Fibroblast of peridontal ligament (primary cell): ENCODE data around the gene PDE4D.
A peak's percentile ranks its signal among the peaks of the same experiment; 100 is the strongest.
"Not testable (repeated sequence)": the region's sequence is repeated elsewhere in the genome, so short reads cannot be mapped to it uniquely, and the experiment has no call there.

ENCODE experiments used
- DNase-seq: peaks from one replicate; pipeline ENCODE4 v3.0.0-alpha.2; 2010; ENCODE audit errors: extremely low read depth

Gene PDE4D

DNA sequence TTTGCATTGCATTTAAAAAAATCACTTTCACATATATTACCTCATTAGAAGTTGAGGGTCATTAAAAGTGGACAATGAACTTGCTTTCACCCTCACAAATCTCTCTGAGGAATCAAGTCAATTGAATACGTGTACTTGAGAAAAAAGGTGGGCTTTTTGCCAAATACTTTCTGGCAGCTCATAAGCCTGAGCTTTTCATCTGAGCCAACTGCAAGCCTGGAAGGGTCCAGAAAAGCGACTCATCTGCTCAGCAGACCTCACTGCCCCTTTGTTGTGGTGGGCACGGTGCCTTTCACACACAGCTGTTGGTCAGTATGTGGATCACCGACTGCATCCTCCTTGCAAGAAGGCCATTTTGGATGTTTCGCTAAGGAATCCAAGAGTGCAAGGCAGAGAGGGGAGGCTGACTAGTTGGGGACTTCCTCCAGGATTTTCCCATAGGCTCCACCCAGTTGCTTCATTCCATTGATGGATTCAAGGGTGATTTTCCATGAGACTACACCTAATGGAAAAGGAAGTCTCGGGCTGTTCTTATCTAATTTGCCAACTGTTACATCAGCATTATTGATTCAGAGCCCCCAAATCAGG, 564.7 kb downstream of the PDE4D start:
- DNase-seq, result peak; percentile 31

DNA sequence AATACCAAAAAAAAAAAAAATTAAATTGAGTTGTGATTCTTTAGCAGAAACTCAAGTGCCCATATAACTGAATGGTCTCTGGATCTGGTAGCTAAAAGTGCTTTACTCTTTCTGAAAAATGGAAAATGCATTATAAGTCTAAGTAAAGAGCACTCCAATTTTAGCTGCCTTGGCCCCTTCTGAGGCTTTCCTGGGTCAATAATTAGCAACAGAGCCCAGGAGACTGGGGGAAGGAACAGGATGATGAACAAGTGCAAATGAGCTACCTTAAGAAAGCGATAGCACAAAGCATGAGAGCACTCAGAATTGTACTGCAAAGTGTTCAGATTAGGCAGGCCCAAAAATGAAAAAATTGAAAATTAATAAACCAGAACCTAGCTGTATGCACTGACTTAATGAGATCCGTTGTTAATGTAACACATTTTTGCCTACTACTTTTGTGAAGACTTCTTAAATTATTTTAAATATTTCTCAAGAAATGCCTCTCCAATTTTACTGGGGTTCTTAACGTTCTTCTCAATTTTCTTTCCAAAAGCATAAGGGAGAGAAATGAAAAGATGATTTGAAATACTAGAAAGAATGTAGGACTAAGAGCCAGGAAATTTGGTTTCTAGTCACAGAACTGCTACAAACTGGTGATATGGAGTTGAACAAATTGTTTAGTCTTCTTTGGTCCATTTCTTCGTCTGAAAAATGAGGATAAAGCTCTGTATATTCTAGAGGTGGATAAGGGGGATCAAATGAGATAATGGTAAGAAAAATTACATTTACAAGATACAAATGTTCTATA, 566.1 kb downstream of the PDE4D start:
- DNase-seq, result no peak

DNA sequence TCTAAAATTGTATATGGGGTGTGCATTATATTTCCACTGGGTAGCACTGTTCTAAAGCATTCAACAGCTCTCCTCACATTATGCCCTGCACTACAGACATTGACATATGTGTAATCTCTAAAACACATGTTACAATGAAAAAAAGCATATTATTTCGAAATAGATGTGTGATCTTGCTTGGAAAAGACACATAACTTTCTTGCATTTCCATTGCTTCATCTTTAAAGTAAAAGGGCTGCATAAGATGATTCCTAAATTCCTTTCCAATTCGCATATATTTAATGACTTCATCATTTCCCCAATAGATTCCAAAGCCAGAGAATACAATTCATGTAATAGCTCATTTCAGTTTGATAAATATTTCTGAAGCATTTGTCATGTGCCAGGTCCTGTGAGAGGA, 566.9 kb downstream of the PDE4D start:
- no peak for DNase-seq

DNA sequence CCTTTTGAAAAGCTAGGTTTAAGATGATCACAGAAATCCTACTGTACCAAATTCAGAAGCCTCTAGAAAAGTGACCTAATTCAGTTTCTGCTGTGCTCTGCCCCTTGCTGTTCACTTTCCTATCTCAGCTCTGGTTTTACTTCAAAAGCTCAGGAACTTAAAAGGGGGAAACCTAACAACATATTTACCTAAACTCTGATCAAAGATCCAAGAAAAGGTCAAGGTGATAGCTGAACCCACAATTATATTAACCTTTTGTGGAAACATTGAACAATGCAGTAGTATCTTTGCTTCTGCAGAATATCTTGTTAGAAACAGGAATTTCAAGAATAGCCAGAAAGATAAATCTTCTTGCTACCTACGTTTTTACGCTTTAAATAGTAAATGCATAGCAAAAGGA, 568.5 kb downstream of the PDE4D start:
- DNase-seq, result no peak

DNA sequence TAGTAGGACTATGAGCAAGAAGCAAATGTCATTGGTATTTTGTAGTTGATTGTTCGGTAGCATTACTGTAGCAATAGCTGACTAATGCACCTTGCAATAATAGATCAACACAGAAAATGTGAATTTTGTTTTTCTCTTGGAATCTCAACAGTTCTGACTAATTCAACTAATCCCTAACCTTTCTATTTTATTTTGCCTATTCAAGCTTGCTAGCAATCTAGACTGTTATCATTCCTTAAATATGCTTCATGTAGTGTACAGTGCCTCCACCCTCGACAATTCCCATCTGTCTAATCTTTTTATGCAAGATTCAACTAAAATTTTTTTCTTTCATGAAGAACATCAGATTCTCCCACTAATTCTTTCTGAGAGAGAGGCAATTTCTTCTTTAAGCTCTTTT, 570.6 kb downstream of the PDE4D start:
- DNase-seq, result no peak

DNA sequence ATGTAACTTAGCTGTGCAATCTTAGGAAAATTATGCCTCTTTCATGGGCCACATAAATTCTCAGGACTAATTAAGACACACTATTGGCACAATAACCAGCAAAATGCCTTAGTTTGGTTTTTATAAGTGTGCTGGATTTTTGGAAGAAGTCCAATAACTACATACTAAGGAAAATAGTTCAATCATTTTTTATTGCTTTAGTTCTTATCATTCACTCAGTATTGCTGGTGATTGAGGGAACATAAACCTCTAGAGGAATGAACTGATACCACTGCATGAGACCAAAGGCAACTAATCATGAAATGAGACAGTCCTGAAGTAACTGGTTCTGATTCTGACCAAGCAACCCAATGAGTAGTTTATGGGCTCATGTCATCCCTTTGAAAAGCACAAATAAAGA, 571.5 kb downstream of the PDE4D start:
- DNase-seq, result no peak

DNA sequence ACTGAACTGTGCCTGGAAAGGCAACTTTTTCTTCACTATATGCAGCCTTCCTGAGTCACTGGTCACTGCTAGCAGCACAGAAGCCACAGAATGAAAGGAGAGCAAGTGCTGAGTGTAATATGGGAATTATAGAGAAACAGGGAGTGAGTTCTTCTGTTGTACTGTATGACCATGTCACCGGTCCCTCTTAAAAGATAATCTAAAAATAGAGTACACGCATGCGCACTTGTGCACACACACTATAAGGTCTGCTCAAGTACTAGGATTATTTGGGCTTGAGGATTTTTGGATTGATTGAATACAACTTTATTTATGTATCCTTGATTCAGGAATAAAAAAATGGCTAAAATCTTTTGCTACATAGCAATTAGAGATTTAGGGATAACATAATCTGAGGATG, 571.9 kb downstream of the PDE4D start:
- no peak for DNase-seq

DNA sequence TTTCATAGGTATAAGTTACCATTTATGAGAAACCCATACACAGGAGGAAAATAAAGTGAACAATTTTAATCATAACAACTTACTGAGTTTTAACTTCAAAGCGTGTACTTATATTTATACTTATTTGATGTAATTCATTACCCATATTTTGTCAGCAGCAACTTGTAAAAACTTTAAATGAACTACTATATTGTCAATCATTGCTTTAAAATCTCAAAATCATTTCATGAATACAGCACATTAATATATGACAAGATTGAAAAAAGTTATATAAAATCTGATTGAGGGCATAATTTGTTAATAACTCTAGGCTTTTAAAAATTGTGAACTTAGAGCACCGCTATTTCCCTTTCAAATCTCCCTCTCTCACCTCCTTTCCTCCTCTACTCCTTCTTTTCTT, 573.1 kb downstream of the PDE4D start:
- DNase-seq, result no peak

DNA sequence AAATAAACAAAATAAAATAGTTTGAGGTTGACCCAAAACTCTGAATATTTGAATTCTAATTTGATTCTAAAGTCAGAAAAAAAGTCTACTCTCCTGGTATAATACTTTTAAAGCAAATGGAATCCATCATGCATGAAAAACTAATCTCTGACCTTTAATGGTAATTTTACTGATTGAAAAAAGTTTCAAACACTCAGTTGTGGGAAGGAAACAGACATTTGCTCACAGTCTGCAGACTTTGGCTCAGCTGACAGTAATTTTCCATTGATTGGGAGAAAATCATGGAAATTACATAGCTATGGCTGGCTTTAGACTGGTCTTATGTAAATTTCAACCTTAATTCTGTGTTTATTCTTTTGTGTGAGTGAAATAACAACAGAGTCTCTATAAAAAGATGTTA, 574.3 kb downstream of the PDE4D start:
- no peak for DNase-seq

DNA sequence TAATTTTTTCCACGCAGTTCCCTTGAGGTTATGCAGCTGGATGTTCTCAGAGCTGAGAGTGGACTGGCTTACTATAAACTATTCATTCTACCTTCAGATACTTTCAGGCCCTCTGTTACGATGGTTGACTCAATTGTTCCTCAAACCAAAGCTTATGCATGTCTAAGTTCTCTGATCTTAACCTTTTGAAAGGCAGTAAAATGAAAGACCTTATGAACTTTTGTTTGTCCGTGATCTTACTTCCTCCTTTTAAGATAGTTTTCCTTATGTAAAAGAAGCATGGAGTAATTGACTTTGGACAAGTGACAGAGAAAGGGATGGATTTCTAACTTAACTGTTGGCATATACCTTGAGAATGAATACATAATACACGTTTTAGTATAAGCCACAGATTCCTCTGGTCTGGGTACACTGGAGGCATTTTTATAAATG, 575.7 kb downstream of the PDE4D start:
- DNase-seq, result no peak

DNA sequence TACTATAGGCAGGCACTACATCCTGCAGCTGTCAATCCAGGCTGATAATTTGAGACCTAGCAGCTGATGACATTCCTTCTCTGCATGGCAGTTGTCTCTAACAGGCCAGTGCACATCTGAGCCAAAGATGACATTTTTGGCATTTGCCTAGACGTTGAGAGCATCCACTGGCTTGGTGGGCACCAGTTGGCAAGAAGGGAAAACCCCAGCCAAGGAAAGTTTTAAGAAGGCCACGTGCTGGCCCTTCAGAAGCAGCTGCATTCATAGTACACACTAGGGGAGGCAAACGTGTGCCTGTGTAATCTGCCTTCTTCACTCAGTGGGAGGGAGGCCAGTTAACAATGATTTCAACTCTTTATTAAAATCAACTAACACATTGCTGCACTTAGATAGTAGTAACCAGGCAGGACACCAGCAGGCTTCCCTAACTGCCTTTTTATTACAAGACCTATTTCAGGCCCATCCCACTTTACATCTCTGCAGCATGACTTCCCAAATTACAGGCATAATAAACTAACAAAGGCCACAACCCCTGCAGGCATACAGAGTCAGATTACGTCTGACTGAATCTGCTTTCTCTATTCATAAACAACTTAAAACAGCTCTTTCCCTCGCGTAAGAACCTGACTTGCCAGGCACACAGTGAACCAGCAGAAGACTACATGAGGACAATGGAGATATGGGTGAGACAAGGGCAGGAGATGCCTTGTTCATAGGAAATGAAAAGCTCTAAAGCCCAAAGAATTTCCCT, 576.3 kb downstream of the PDE4D start:
- DNase-seq, result peak; percentile 33

DNA sequence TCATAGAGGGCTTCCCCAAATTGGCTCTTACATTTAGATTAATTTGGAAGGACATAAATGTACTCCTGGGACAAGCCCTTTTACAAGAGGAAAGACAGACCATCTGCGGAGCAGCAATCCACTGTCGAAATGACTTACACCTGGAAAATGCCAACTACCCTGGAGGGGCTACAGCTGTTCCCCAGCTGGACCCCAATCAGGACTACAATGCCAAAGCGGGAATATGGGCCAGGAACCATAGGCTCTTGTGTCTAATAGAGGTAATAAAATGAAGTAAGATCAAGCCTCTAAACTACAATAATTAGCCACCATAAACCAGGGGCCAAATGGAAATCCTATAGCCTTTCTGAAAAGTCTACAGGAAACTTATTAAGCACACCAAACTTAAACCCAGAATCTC, 581.3 kb downstream of the PDE4D start:
- DNase-seq, result no peak

DNA sequence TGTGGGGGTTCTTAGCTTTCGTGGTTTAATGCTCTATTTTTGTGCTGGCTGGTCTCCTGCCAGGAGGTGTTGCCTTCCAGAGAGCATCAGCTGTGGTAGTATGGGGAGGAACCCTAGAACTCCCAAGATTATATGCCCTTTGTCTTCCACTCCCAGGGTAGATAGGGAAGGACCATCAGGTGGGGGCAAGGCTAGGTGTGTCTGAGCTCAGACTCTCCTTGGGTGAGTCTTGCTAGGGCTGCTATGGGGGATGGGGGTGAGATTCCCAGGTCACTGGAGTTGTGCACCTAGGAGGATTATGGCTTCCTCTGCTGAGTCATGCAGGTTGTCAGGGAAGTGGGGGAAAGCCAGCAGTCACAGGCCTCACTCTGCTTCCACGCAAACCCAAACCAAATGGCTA, 584.8 kb downstream of the PDE4D start:
- DNase-seq, result not testable (repeated sequence)

DNA sequence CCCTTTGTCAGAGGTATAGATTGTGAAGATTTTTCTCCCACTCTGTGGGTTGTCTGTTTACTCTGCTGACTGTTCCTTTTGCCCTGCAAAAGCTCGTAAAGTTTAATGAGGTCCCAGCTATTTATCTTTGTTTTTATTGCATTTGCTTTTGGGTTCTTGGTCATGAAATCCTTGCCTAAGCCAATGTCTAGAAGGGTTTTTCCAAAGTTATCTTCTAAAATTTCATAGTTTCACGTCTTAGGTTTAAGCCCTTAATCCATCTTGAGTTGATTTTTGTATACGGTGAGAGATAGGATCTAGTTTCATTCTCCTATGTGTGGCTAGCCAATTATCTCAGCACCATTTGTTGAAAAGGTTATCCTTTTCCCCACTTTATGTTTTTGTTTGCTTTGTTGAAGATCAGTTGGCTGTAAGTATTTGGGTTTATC, 590.2 kb downstream of the PDE4D start:
- not testable (repeated sequence) for DNase-seq

DNA sequence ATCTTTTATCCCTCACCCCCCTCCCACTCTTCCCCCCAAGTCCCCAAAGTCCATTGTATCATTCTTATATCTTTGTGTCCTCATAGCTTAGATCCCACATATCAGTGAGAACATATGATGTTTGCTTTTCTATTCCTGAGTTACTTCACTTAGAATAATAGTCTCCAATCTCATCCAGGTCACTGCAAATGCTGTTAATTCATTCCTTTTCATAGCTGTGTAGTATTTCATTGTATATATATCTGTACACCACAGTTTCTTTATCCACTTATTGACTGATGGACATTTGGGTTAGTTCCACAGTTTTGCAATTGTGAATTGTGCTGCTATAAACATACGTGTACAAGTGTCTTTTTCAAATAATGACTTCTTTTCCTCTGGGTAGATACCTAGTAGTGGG, 591.0 kb downstream of the PDE4D start:
- not testable (repeated sequence) for DNase-seq

DNA sequence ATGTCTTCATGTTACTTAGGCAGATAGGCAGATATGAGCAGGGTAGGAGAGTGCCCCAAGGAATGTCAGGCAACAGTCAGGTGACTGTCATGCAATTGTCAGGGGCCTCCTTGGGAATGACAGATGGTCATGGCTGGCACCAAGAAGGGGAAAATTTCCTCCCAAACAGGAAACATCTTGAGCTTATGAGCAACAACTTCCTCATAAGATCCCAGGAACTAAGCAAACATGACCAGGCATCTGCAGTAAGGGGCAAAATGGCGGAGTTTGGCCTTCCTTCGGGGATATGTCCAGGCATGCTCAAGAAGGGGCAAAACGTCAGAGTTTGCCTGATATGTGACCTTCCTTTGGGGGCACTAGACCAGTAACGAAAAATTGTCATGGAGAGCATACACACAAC, 591.8 kb downstream of the PDE4D start:
- DNase-seq, result no peak

DNA sequence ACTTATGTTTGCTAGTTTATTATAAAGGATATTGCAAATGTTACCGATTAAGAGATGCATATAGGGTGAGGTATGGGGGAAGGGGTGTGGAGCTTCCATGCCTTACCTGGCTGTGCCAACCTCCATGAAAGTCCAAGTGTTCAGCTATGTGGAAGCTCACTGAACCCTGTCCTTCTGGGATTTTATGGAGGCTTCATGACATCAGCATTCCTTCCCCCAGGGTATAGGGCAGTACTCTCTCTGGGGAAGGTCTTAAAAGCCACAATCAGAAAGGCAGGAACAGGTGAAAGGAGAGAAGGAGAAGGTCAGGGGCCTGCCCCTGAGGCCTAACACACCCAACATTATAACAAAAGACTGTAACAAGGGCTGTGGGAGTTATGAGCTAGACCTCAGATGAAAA, 592.6 kb downstream of the PDE4D start:
- no peak for DNase-seq

DNA sequence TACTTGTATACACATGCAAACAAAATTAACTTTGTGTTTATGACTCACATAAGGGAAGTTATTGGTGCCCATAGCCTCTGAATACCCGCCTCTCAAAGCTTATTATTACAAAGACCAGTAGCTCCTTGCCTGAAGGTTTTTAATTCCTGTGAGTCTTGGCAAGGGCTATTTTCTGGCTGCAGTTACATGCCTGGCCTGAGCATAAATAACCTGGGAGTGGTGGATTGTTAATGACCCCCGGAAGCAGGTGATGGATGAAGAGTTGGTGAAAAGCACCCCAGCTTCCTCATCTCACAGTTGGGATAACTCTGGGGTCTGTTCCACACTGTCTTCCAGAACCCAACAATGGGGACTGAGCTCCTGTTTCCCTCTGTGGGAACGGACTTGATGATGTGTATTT, 594.5 kb downstream of the PDE4D start:
- no peak for DNase-seq

DNA sequence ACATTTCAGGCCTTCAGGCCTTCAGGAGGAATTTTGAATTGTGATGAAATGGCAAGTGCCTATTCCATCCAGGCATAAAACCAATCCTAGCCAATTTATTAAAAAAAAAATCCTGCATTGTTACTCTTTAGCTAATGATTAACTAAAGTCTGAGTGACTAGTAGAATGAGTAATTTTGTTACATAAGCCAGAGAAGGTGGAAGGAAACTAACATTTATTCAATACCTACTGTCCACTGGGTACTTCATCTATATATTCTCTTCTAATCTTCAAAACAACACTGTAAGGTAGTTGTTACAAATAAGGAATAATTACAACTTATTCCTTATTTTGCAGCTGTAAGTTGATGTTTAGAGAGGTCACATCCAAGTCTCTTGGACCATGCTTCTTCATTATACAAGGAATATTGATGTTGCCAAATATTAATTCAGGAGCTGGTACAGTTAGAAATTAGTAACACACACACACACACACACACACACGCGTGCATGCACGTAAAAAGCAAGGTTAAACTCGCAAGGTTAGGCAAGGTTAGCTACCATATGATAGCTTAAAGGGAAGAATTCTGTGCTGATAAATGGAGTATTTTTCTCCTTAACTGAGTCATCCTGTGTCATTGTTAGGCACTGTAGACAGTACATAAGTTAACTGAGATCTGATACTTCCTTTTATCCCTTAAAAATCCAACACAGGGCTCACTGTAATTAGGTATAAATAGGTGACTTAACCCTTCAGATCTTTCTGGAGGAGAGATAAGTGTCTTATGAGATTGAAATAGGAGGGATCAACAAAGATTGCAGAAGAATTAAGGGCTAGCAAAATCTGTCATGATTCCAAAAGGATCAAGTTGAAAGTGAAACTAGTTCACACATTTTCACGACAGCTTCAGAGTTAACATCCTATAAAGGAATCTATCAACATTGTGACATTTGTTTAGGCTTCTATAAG, 596.9 kb downstream of the PDE4D start:
- peak; percentile 67 for DNase-seq

DNA sequence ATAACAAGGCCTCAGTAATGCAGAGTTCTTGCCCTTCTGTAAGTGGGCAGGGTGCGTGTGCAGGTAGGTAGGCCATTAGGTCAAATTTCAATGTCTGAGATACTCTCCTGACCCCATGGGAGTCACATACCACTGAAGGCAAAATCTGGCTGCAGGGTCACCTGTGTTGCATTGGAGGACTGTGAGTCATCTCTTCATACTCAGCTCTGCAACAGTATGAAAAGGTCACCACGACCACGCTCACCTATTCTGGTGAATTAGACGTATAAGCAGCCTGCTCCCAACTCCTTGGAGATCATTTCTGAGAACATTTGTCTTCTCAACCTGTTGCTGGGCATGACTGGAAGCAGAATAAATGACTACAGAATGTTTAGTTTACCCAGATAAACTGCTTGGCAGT, 599.8 kb downstream of the PDE4D start:
- DNase-seq, result no peak

DNA sequence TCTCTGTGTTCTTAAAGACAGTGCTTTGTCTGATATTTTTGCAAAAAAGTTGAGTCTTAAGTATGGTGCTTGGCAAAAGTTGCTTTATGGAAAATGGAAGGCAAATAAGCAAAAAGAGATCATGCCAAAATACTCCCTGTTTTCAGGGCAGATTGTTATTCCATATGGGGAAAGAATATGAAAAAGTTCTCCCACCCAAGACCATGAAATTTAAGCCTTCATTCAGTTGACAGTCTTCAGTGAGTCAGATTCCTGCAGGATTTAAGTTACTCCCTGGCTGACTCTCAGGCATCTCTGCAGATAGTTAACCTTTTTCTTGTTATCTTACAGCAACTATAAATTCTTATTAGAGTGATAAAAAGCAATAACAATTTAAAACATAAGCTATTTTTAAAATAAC, 601.6 kb downstream of the PDE4D start:
- no peak for DNase-seq

DNA sequence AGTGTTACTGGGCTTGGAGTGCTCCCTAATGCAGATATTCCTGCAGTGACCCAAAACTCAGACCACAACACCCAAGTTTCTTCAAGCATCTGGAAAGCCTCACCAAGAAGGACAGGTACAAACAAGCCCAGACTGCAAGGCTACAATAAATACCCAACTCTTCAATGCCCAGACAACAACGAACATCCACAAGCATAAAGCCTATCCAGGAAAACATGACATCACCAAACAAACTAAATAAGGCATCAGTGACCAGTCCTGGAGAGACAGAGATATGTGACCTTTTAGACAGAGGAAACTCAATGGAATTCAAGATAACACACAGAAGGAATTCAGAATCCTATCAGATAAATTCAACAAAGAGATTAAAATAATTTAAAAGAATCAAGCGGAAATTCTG, 605.6 kb downstream of the PDE4D start:
- DNase-seq, result no peak
